Ovary (tissue), 3 donors: ENCODE data around the gene SPATA24.

ENCODE experiments used
- EP300 ChIP-seq: sonication (generic); formaldehyde crosslinking; IDR thresholded peaks from one replicate; pipeline ENCODE4 v1.6.1; 2017; ENCODE audit warnings: antibody characterized with exemption
- POLR2A ChIP-seq: fragments of 450-650 bp; IDR thresholded peaks from one replicate; pipeline ENCODE4 v1.6.1; 2017; ENCODE audit warnings: antibody characterized with exemption, mild to moderate bottlenecking, moderate library complexity
- TF ChIP-seq, protein P1 (sequence below), 3 donors: fragments of 450-650 bp in 2 of 3; fragments of 200-600 bp in 1 of 3; IDR thresholded peaks; one replicate each; pipeline versions ENCODE4 v1.5.1 to v1.8.0; 2016 to 2022; ENCODE audit warnings: antibody characterized with exemption in 3 of 3, mild to moderate bottlenecking in 1 of 3
- donor health status: DM: no; HTN: no; CAD: no.

DNA sequence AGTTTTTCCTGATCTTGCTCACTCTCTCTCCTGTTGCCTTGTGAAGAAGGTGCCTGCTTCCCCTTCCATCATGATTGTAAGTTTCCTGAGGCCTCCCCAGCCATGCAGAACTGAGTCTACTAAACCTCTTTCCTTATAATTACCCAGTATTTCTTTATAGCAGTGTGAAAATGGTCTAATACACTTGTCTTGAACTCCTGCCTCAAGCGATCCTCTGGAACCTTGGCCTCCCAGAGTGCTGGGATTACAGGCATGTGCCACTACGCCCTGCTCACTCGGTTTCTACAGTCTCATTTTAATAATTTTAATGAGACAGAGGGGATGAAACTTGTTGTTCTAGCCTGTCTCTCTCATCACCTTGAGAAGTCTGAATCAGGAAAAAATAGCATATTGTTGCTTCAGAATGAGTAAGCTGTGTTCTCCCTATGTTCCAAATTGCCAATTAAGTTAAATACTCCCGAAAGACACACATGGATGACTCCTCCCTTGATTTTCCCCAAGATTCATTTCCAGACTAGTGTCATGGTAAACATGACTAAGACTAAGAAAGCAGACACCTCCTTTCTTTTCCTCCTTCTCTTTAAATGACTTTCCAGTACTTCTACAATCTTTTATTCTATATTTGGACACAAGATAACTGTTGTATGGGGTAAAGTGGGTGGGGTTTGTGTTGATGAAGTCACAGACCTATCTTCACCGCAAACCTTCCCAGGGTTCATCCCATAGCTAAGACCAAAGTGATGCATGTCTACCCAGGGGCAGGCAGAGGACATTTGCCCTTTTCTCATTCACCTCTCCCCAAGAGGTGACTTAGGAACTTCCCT is 43.3 kb upstream of the SPATA24 start:
- TF ChIP-seq, protein P1, sequence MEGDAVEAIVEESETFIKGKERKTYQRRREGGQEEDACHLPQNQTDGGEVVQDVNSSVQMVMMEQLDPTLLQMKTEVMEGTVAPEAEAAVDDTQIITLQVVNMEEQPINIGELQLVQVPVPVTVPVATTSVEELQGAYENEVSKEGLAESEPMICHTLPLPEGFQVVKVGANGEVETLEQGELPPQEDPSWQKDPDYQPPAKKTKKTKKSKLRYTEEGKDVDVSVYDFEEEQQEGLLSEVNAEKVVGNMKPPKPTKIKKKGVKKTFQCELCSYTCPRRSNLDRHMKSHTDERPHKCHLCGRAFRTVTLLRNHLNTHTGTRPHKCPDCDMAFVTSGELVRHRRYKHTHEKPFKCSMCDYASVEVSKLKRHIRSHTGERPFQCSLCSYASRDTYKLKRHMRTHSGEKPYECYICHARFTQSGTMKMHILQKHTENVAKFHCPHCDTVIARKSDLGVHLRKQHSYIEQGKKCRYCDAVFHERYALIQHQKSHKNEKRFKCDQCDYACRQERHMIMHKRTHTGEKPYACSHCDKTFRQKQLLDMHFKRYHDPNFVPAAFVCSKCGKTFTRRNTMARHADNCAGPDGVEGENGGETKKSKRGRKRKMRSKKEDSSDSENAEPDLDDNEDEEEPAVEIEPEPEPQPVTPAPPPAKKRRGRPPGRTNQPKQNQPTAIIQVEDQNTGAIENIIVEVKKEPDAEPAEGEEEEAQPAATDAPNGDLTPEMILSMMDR (IDR thresholded peaks at IDR 0.05): no peak
- TF ChIP-seq POLR2A (no peak), EP300 (no peak)
